Naive thymus-derived CD4-positive, alpha-beta T cell (primary cell): ENCODE data around the gene DLL1. TPM values are rescaled to one million over a fixed set of nuclear protein-coding genes. Genes with fewer than 3 reads are reported as not detected.

ENCODE experiments used
- ATAC-seq: fragments of 150-1000 bp; cut with Tn5 transposase; 2 replicates; pipeline ENCODE4 v1.10.0; 2021; ENCODE audit warnings: mild to moderate bottlenecking, moderate library complexity
- CTCF ChIA-PET: fragments of 350-600 bp; sonication (Branson Sonifier 250); formaldehyde crosslinking; loops from one replicate; lab custom pipeline; 2021; ENCODE audit warnings: antibody characterized with exemption; lab: Charles Lee
- POLR2A ChIA-PET: fragments of 350-600 bp; sonication (Branson Sonifier 250); formaldehyde crosslinking; loops from one replicate; lab custom pipeline; 2021; ENCODE audit warnings: antibody characterized with exemption, inconsistent platforms; lab: Charles Lee
- DNase-seq, 9 donors: peaks; one replicate each; pipeline versions ENCODE4 v3.0.0 to v3.0.0-alpha.2; 2020 to 2022; ENCODE audit warnings: mixed read lengths in 1 of 9
- H3K27ac ChIP-seq: one replicate; pipeline ENCODE4 v1.7.0; 2013; ENCODE audit warnings: mild to moderate bottlenecking, low read depth, low read length, moderate library complexity
- H3K27me3 ChIP-seq, 2 donors: one replicate each; pipeline ENCODE4 v1.7.0; 2013; ENCODE audit warnings: low read length in 2 of 2, mild to moderate bottlenecking in 2 of 2, moderate library complexity in 2 of 2; ENCODE audit not compliant: control insufficient read depth in 2 of 2, insufficient read depth in 2 of 2
- H3K36me3 ChIP-seq, 3 experiments: 1 replicate in 2 of 3; 2 replicates in 1 of 3; pipeline ENCODE4 v1.7.0; 2013; ENCODE audit warnings: low read length in 3 of 3, mild to moderate bottlenecking in 3 of 3, moderate library complexity in 1 of 3; ENCODE audit not compliant: insufficient read depth in 3 of 3, control insufficient read depth in 2 of 3
- H3K4me1 ChIP-seq, 2 donors: one replicate each; pipeline ENCODE4 v1.7.0; 2013; ENCODE audit warnings: low read length in 2 of 2, mild to moderate bottlenecking in 2 of 2, moderate library complexity in 1 of 2; ENCODE audit not compliant: control insufficient read depth in 2 of 2, insufficient read depth in 2 of 2
- H3K4me3 ChIP-seq: 2 replicates; pipeline ENCODE4 v1.7.0; 2013; ENCODE audit warnings: mild to moderate bottlenecking, low read length
- H3K9me3 ChIP-seq, 3 experiments: 1 replicate in 2 of 3; 2 replicates in 1 of 3; pipeline ENCODE4 v1.7.0; 2013; ENCODE audit warnings: low read length in 3 of 3; ENCODE audit not compliant: control insufficient read depth in 2 of 3
- H3K27ac Mint-ChIP-seq, 9 donors: one replicate each; pipeline ENCODE4 v1.8.0; 2020 to 2022; ENCODE audit warnings: mixed read lengths in 9 of 9, mild to moderate bottlenecking in 8 of 9, moderate library complexity in 5 of 9, inconsistent platforms in 2 of 9
- H3K27me3 Mint-ChIP-seq, 5 donors: one replicate each; pipeline ENCODE4 v1.8.0; 2021 to 2022; ENCODE audit warnings: mixed read lengths in 5 of 5, mild to moderate bottlenecking in 1 of 5
- H3K36me3 Mint-ChIP-seq, 5 donors: one replicate each; pipeline ENCODE4 v1.8.0; 2020 to 2022; ENCODE audit warnings: mixed read lengths in 5 of 5, mild to moderate bottlenecking in 3 of 5, inconsistent platforms in 1 of 5
- H3K4me1 Mint-ChIP-seq, 7 donors: one replicate each; pipeline ENCODE4 v1.8.0; 2020 to 2022; ENCODE audit warnings: mixed read lengths in 7 of 7, mild to moderate bottlenecking in 3 of 7, inconsistent platforms in 1 of 7
- H3K4me3 Mint-ChIP-seq, 10 donors: one replicate each; pipeline ENCODE4 v1.8.0; 2020 to 2022; ENCODE audit warnings: mild to moderate bottlenecking in 10 of 10, mixed read lengths in 10 of 10, moderate library complexity in 6 of 10, inconsistent platforms in 2 of 10
- H3K9me3 Mint-ChIP-seq, 11 donors: one replicate each; pipeline ENCODE4 v1.8.0; 2020 to 2022; ENCODE audit warnings: mixed read lengths in 11 of 11, mild to moderate bottlenecking in 4 of 11, inconsistent platforms in 1 of 11, moderate library complexity in 1 of 11
- intact Hi-C, 2 donors: fragments of 100-400 bp; cut with micrococcal nuclease; formaldehyde crosslinking; loops; one replicate each; pipeline ENCODE4 v1.15.1; 2023
- polyA plus RNA-seq, 2 donors: library from polyadenylated mRNA; unstranded; fragments of 300-500 nt; fragmentation: Illumina TruSeq; gene quantifications; one replicate each; pipeline ENCODE4 v1.2.3, GENCODE V29; 2021
- total RNA-seq, 6 experiments: library from RNA in 5 of 6; stranded (reverse) in 5 of 6; gene quantifications; 1 replicate in 5 of 6; 2 replicates in 1 of 6; pipeline ENCODE4 v1.2.3 and lab custom pipeline; 2021 to 2026

The DLL1 gene
- total and polyA plus RNA-seq, 7 experiments from 2014 or later, result 0.19 to 12.9 (median 3.3) TPM

DNA sequence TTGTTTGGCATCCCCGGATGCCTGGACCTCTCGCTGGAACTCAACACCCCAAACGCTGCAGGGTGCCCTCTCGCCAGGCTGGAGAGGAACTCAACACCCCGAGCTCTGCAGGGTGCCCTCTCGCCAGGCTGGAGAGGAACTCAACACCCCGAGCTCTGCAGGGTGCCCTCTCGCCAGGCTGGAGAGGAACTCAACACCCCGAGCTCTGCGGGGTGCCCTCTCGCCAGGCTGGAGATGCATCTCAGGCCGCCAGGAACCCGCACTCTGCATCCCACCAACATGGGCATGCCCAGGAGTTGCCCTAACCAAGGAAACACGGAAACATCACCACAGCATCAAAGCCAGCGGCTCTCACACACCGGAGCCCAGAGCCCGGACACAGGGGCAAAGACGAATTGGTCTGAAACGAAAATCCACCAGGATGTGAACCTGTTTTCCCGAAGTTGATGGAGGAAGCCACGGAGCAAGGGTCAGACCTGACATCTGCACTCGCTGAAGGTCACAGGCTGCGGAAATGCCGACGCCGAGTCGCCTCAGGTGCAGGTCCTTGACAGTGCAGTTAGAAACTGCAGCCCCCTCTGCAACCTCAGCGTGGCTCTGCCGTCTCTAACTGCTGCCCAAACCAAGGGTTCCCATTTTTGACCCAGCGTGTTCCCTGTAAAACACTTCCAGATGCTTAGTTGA, 37.5 kb downstream of the DLL1 start:
- Histone ChIP-seq H3K9me3 (no peaks in the 10 kb centered on the region), H3K36me3 (no peaks in the 10 kb centered on the region), H3K27me3 (no peaks in the 10 kb centered on the region), H3K27ac (no peak overlapping the region), H3K4me1 (no peaks in the 10 kb centered on the region), H3K4me3 (no peak overlapping the region)
- CTCF ChIA-PET, result interaction anchor here (0.7 kb wide), 1 partner anchor 73 kb away, joined by 3 read pairs; no protein-coding TSS in a partner anchor
- Mint-ChIP-seq H3K4me1 (peaks cover 0 to 4% (median 0%) of the 10 kb centered on the region in 7 donors), H3K27me3 (peaks cover 0 to 5% (median 0%) of the 10 kb centered on the region in 5 donors), H3K4me3 (no peak overlapping the region), H3K36me3 (no peaks in the 10 kb centered on the region), H3K9me3 (no peaks in the 10 kb centered on the region), H3K27ac (no peak overlapping the region)
- POLR2A ChIA-PET, result no interaction called here
- DNase-seq, result no peak
- no peak for ATAC-seq
- intact Hi-C loops, result no loop called here

DNA sequence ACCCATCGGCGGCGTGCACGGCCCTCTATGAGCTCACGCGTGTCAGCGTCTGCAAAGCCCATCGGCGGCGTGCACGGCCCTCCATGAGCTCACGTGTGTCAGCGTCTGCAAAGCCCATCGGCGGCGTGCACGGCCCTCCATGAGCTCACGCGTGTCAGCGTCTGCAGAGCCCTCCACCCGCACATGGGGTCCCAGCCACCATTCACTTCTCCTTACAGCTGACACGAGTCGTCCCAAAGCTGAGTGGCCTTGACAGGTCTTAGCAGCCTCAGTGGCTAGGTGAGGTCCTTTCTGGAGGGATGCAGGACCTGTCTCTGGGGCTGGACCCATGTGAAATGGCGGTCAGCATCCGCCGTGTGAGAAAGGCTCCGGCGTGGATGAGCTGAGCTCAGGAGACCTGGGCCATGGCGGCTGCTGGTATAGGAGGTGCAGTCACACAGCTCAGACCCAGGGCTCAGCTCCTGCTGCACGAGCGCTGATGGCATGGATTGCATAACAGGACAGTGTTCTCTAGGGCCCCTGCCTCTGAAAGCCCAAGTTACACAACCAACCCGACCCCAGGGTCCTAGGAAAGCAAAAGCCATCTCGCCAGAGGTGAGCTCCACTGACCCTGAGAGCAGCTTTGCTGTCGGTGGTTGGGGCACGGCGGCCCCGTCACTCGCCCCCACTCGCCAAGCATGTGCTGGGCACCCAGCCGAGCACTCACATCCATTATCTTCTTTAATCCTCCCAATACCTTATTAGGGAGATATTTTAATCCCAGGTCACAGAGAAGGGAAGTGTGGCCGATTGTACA, 38.9 kb downstream of the DLL1 start:
- ChIA-PET CTCF (no interaction called here), POLR2A (no interaction called here)
- H3K36me3 ChIP-seq, result no peaks in the 10 kb centered on the region
- no peaks in the 10 kb centered on the region for H3K9me3 ChIP-seq
- no peaks in the 10 kb centered on the region for H3K9me3 Mint-ChIP-seq
- intact Hi-C loops, result no loop called here
- peaks cover 0 to 2% (median 0%) of the 10 kb centered on the region in 5 donors for H3K27me3 Mint-ChIP-seq
- DNase-seq, result no peak
- no peaks in the 10 kb centered on the region for H3K4me1 ChIP-seq
- no peaks in the 10 kb centered on the region for H3K27me3 ChIP-seq
- H3K27ac Mint-ChIP-seq, result no peak overlapping the region
- peaks cover 0 to 9% (median 0%) of the 10 kb centered on the region in 7 donors for H3K4me1 Mint-ChIP-seq
- ATAC-seq, result no peak
- no peak overlapping the region for H3K27ac ChIP-seq
- H3K4me3 ChIP-seq, result no peak overlapping the region
- H3K4me3 Mint-ChIP-seq, result no peak overlapping the region
- H3K36me3 Mint-ChIP-seq, result no peaks in the 10 kb centered on the region

DNA sequence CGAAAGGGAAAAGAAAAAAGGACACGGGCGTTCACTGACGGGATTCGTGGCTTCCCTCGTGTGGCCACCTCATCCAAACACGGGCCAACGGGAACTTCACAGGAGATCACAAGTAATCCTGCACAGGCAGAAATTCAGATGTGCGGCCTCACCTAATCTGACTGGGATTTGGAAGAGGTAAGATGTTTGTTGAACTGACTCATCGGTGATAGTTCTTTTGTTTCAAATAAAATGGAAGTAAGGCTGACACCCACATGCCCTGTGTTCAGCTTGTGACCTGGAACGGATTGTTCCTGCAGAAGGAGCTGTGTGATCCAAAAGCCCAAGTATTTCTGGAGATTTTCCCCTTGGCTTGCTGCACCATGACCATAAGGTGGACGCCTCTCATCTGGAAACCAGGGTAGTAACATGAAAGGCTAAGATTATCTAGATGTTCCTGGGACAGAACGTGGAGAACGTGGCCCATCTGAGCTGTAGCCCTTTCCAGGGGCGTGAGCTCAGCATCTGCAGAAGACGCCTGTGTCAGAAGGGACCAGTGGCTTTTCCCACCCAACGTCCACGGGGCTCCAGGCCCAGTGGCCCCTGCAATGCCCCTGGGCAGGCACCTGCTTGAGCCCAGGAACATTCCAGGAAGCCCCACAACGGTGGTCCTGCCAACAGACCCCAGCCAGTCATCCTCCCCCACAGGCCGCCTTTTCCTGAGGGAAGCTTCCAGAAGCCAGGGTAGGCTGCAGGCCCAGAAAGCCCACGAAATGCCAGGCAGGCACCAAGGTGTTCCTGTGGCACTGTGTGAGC, 39.7 kb downstream of the DLL1 start:
- intact Hi-C loops, result no loop called here

DNA sequence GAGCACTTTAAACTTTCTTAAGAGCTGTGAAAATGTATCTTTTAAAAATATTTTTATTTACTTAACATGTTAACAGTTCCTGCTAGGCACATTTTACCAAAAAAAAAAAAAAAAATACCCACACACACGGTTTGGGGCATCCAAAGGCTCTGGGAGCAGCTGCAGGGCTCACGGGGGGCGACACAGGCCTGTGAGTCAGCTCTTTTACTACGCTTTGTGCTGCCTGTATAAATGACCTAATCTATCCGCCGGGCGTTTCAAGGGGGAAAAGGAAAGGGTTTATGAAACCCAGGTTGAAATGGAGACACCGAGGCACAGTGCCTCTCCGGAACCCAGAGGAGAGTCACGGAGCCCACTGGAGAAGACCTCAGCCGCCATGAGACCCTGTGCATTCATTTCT, 40.4 kb downstream of the DLL1 start:
- no peak overlapping the region for H3K4me3 Mint-ChIP-seq
- Histone ChIP-seq H3K4me1 (no peaks in the 10 kb centered on the region), H3K4me3 (no peak overlapping the region), H3K27ac (no peak overlapping the region), H3K36me3 (no peaks in the 10 kb centered on the region), H3K9me3 (no peaks in the 10 kb centered on the region), H3K27me3 (no peaks in the 10 kb centered on the region)
- no peak for DNase-seq
- no peak for ATAC-seq
- intact Hi-C loops, result no loop called here
- peaks cover 0 to 2% (median 0%) of the 10 kb centered on the region in 5 donors for H3K27me3 Mint-ChIP-seq
- H3K9me3 Mint-ChIP-seq, result no peaks in the 10 kb centered on the region
- H3K4me1 Mint-ChIP-seq, result peaks cover 0 to 9% (median 0%) of the 10 kb centered on the region in 7 donors
- ChIA-PET POLR2A (no interaction called here), CTCF (no interaction called here)
- H3K27ac Mint-ChIP-seq, result no peak overlapping the region
- no peaks in the 10 kb centered on the region for H3K36me3 Mint-ChIP-seq

More for the DNA sequence above, 39.7 kb downstream of the DLL1 start:
- no peak overlapping the region for H3K27ac Mint-ChIP-seq
- no peaks in the 10 kb centered on the region for H3K9me3 ChIP-seq
- CTCF ChIA-PET, result no interaction called here
- H3K4me1 Mint-ChIP-seq, result peaks cover 0 to 9% (median 0%) of the 10 kb centered on the region in 7 donors
- H3K4me1 ChIP-seq, result no peaks in the 10 kb centered on the region
- H3K27ac ChIP-seq, result no peak overlapping the region
- H3K4me3 ChIP-seq, result no peak overlapping the region
- H3K4me3 Mint-ChIP-seq, result no peak overlapping the region
- no peaks in the 10 kb centered on the region for H3K36me3 Mint-ChIP-seq
- H3K27me3 ChIP-seq, result no peaks in the 10 kb centered on the region
- no peaks in the 10 kb centered on the region for H3K9me3 Mint-ChIP-seq
- H3K27me3 Mint-ChIP-seq, result peaks cover 0 to 2% (median 0%) of the 10 kb centered on the region in 5 donors
- DNase-seq (no peak), ATAC-seq (no peak)
- no peaks in the 10 kb centered on the region for H3K36me3 ChIP-seq
- POLR2A ChIA-PET, result no interaction called here

DNA sequence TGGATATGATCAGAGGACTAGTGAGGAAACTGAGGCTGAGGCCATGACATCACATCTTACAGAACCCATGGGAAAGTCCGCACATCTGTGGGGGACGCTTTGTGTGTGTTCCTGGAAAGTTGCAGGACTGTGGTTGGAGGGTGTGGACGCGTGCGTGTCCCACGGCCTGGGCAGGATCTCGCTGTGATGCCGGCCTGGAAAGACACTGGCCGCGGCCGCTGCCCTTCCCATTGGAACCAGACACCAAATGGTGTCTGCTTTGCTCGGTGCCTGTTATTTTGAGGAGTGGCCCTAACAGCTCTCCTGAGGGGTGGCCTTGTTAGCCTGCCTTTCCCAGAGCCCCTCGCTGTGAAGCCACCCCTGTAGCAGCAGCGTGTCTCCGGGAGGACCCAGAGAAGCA, 41.1 kb downstream of the DLL1 start:
- no peaks in the 10 kb centered on the region for H3K36me3 Mint-ChIP-seq
- ATAC-seq, result no peak
- H3K9me3 Mint-ChIP-seq, result no peaks in the 10 kb centered on the region
- Histone ChIP-seq H3K4me1 (no peaks in the 10 kb centered on the region), H3K4me3 (no peak overlapping the region), H3K36me3 (no peaks in the 10 kb centered on the region), H3K9me3 (no peaks in the 10 kb centered on the region), H3K27ac (no peak overlapping the region), H3K27me3 (no peaks in the 10 kb centered on the region)
- DNase-seq, result no peak
- no peaks in the 10 kb centered on the region for H3K27me3 Mint-ChIP-seq
- H3K4me1 Mint-ChIP-seq, result peaks cover 0 to 9% (median 0%) of the 10 kb centered on the region in 7 donors
- H3K4me3 Mint-ChIP-seq, result no peak overlapping the region
- CTCF ChIA-PET, result no interaction called here
- no peak overlapping the region for H3K27ac Mint-ChIP-seq
- intact Hi-C loops, result no loop called here
- POLR2A ChIA-PET, result no interaction called here

DNA sequence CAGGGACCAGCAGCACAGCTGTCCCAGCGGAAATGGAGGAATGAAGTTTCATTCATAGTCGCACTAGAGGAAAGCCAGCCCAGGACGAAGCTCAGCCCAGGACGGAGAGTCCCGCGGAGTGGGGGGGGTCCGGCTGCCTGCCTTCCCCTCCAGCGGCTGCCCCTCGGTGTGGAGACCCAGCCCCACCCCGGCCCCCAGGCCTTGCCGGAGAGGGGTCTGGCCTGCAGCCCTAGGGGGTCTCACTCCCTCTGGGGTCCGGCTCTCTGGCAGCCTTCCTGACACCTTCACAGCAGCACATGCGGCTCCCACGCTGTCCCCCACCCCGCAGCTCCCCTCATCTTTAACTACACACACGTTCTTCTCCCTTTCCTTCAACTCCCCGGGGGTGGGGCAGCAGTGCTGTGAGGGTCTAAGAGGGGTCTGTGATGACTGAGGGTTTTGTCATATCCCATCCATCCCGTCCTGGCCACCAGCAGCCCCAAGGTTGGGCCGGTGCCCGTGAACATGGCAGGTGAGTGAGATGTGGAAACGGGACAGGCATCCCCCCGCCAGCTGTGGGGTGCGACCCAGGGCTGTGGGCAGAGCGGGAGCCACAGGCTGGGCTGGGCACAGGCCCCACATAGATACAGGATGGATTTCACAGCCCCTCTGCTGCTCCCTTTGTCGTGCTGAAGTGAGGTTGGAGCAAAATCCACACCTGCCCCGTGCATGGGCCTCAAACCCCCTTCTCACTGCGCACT, 41.8 kb downstream of the DLL1 start:
- ChIA-PET POLR2A (no interaction called here), CTCF (no interaction called here)
- Mint-ChIP-seq H3K9me3 (no peaks in the 10 kb centered on the region), H3K27ac (no peak overlapping the region), H3K36me3 (no peaks in the 10 kb centered on the region), H3K4me3 (no peak overlapping the region), H3K27me3 (no peaks in the 10 kb centered on the region), H3K4me1 (peaks cover 0 to 9% (median 0%) of the 10 kb centered on the region in 7 donors)
- Histone ChIP-seq H3K4me1 (no peaks in the 10 kb centered on the region), H3K9me3 (no peaks in the 10 kb centered on the region), H3K27ac (no peak overlapping the region), H3K4me3 (no peak overlapping the region), H3K27me3 (no peaks in the 10 kb centered on the region), H3K36me3 (no peaks in the 10 kb centered on the region)
- intact Hi-C loops, result no loop called here
- DNase-seq (no peak), ATAC-seq (no peak)
